SKM-1 (cell line): Measurements from ENCODE around the gene SPIB.
"Not testable (repeated sequence)": the region's sequence is repeated elsewhere in the genome, so short reads cannot be mapped to it uniquely, and the experiment has no call there.

Experiments used
- DNase-seq: peaks from one replicate; lab custom pipeline; 2025; ENCODE audit not compliant: unreplicated experiment; lab: John Stamatoyannopoulos, UW

The SPIB gene

DNA sequence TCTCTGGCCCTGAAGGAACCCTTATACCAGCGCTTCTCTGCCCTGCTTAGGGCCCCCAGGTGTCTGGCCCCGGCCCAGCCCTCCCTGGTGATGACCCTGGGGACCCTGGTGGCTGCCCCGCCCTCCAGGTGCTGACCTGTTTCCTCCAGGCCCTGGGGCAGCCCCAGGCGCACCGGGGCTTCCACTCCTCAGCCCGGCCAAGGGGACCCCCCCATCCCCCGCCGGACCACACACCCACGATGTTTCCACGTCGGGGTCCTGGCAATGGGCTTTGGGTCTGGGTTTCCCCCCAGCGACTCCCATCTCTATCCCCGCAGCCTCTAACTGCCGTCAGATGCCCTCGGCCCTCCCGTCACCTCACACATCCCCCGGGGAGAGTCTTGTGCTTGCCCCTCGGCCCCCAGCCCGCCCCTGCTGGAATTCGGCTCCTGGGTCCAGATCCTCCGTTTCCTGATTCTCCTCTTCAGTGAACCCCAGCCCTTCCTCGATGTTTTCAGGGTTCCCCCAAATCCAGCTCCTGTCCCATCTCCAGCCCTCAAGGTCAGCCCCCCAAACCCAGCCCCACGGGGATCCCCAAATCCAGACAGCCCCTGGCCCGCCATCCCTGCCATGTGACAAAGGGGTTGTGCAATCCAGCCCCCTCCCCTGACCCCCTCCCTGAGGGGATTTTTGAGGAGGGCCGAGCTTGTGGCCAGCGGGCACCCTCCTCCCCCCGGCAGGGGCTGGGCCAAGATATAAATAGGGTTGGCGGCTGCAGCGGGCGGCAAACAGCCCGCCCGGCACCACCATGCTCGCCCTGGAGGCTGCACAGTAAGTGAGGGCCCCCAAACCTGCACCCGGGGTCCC, at the start of gene SPIB:
Gene SPIB (plus strand): TSS at position 763 of the 846 bp plus-strand sequence. CDS start 25 bp downstream, at position 788.
- no peak for DNase-seq

GRCh38 chr19:50371914-50372475, 46.7 kb upstream of the SPIB start:
- peak; percentile 15 for DNase-seq

DNA sequence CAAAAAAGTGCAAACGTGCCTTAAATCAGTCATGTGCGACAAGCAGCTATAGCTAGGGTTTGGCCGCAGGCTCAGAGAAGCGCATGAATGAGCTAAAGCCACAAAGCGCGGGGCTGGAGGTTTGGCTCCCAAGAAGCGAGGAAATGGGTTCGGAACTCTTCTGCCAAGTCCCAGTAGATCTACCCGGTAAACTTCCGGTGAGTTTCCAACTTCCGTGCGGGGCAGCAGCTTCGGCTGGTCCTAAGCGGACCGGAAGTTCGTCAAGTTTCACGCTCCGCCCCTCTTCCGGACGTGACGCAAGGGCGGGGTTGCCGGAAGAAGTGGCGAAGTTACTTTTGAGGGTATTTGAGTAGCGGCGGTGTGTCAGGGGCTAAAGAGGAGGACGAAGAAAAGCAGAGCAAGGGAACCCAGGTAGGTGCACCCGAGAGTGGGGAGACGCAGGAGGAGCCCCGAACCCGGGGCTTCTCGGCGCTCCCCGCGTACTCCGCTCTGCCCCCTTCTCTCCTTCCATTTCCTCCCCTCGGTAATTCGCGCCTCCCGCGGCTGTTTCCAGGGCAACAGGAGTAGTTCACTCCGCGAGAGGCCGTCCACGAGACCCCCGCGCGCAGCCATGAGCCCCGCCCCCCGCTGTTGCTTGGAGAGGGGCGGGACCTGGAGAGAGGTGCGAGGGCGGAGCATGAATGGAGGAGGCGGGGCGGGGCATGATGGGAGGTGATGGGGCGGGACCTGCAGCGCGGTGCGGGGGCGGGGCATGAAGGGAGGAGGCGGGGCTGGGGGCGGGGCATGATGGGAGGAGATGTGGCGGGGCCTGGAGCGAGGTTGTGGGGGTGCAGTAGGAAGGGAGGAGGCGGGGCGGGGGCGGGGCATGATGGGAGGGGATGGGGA, 42.3 kb upstream of the SPIB start, which contains the start of gene NR1H2:
Gene NR1H2 (plus strand): TSS at position 292 of the 885 bp plus-strand sequence. CDS start 1,149 bp downstream, outside the sequence.
- peak; percentile 71 for DNase-seq

DNA sequence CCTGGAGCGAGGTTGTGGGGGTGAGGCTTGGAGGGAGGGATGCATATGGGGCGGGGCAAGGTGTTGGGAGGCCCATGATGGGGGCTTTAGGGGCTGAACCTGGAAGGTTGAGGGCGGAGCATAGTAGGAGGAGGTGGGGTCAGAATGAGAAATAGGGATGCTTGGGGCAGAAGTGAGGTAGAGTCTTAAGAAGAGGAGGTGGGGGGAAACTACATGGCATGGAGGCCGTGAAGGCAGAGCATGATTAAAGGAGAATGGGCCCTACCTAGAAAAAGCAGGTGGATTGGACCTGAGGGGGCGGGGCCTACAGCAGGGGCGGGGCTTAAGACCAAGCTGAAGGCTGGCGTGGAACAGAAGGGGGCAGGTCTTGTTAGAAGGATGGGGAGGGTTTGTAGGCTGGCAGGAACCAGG, 41.7 kb upstream of the SPIB start:
- DNase-seq, result no peak

- DNase-seq, result no peak
Observed at GRCh38 chr19:50377517-50377916, 41.2 kb upstream of the SPIB start.

- no peak for DNase-seq
Observed at GRCh38 chr19:50378169-50378862, 40.4 kb upstream of the SPIB start.

DNA sequence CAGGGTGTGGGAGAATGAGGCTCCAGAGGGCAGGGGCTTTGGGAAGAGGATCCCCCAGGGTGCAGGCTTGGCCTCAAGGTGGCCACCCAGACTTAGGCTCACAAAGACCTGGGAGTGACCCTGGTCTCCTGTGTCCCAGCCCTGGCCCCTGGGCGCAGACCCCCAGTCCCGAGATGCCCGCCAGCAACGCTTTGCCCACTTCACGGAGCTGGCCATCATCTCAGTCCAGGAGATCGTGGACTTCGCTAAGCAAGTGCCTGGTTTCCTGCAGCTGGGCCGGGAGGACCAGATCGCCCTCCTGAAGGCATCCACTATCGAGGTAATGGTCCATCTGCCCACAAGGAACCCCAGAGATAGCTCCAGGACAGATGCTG, 39.9 kb upstream of the SPIB start:
- no peak for DNase-seq

DNA sequence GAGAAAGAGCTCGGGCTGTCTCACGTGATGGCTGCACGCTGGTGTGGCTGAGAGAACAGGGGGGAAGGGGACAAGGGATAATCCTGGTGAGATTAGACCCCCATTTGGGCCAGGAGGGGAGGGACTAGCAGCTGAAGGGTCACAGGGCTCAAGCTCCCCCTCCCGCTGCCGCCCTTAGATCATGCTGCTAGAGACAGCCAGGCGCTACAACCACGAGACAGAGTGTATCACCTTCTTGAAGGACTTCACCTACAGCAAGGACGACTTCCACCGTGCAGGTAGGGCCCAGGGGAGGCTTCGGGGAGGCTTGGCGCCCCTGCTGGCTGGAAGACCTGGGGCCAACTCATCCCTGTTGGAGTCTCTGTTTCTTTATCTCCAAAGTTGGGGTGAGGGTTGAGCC, 39.1 kb upstream of the SPIB start:
- no peak for DNase-seq

DNA sequence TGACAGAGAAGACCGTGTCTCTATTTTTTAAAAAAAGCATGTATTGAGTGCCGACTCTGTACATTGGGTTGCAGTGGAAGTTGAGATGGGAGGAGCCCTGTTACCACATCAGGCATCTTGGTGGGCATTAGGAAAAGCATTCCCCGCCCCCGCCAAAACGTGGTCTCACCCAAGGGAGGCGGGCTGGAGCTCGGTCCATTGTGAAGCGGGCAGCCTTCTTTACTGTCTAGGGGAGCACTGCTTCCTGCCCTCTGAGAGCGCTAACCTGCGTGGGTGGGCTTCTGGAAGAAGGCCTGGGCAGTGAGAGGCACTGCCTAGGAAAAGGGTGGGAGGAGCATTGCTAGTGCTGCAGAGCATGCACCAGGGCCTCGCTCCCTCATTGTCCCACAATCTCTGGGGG, 38.6 kb upstream of the SPIB start:
- DNase-seq, result no peak

GRCh38 chr19:50380751-50381151, 38.0 kb upstream of the SPIB start:
- no peak for DNase-seq

DNA sequence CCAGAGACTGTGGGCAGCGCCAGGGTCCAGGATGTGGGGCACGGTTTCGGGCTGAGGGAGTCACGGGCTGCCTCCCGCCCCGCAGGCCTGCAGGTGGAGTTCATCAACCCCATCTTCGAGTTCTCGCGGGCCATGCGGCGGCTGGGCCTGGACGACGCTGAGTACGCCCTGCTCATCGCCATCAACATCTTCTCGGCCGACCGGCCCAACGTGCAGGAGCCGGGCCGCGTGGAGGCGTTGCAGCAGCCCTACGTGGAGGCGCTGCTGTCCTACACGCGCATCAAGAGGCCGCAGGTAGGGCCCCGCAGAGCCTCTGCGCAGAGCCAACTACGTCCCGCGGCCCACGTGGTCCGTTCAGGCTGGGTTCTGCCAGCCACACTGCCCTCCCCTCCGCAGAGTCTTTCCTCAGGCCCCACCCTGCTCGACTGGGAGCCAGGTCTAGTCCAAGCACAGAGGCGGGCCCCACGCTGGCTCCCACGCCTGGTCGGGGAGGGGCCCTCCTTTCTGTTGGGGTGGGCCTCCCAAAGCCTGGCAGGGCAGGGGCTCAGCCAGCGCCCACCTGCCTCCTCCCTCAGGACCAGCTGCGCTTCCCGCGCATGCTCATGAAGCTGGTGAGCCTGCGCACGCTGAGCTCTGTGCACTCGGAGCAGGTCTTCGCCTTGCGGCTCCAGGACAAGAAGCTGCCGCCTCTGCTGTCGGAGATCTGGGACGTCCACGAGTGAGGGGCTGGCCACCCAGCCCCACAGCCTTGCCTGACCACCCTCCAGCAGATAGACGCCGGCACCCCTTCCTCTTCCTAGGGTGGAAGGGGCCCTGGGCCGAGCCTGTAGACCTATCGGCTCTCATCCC, 36.6 kb upstream of the SPIB start:
- DNase-seq, result no peak

GRCh38 chr19:50383001-50383851, 35.5 kb upstream of the SPIB start:
- DNase-seq, result no peak

DNA sequence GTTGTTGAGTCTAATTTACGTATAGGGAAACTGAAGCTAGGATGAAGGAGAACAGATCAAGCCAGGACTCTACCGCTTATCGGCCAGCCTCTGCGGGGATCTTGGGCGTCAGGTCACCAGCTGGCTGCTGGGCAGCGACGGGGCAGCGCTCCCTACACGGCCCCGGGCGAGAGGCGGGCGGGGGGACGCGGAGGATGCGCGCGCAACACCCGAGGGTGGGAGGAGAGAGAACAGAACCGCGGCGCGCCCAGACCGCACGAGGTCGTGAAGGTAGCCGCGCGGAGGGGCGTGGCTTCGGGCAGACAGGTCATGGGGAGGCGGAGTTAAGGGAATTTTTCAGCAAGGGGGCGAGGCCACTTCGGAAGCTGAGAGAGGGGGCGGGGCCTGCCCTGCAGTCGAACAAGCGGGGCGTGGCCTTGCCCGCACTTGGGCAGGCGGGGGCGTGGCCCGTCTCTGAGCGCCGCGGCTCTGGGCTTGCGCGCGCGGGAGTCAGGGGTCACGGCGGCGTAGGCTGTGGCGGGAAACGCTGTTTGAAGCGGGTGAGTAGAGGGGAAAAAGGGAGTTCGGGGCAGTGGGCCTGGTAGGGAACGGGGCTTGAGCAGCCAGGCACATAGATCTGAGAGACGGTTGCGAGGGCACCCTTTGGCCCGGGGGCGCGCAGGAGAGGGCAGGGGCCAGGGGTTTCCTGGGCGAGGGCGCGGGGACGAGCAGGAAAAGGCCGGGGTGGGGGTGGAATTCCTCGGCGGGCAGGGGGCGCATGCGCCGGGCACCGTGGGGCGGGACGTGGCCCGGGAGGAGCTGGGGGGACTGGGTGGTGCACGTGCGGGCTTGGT, 34.7 kb upstream of the SPIB start, which contains the start of gene POLD1:
Gene POLD1 (plus strand): TSS at position 496 of the 833 bp plus-strand sequence. CDS start 14,505 bp downstream, outside the sequence.
- peak; percentile 86 for DNase-seq

DNA sequence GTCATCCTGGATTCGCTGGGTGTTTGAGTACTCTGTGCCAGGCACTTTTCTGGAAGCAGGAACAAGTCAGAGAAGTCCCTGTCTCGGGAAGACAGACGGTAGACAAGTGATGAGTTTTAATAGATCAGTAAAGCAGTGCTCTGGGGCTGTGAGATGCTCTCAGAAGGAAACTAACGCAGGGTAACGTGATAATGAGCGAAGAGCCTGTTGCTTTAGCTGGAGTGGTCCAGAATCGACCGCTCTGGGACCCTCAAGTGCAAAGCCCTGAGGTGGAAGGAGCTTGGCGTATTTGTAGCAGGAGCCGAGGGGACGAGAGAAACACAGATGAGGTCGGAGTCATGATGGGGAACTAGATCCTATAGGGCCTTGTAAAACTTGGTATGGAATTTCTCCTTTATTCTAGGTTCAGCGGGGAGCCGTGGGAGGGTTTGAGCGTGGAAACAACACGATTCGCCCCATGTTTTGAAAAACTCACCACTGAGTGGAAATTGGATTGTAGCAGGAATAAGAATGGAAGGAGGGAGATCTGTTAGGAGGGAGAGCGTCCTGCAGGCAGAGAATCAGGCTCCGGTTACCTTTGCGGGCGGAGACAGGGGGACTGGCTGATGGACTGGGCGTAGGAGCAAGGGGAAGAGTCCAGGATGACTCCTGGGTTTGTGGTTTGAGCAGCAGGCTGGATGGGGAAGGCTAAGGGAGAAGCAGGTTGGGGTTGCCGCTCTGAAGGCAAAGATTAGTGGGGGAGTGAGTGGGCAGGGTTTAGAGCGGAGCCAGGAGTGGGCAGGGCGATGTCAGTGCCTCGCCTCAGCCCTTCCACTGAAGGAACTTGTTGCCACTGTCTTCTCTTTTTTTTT, 33.8 kb upstream of the SPIB start:
- no peak for DNase-seq

DNA sequence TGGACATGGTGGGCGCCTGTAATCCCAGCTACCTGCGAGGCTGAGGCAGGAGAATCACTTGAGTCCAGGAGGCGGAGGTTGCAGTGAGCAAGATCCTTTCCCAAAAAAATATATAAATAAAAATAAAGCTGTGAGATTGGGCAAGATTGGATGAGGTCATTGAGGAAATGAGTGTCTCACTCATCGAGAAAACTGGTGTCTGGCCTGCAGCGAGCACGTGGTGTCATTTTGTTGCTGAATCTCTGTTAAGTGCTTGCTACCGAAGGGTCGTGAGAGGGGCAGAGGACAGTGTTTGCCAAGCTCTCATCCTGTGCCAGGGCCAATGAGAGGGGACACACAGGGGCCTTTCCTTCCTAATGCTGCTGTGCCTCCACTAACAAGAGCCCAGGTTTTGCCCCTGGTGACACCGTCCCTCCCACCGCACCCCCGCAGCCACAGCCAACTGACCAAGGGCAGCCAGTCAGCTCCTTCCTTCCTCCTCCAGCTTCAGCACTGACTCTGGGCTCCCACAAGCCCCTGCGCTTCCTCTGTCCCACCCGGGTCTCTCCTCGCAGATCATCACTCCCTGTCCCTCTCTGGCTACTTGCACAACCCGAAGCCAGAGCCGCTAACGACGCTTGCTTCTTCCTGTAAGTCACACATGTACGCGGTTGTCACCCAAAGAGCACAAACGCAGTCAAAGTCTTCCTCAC, 31.4 kb upstream of the SPIB start:
- DNase-seq, result no peak

GRCh38 chr19:50387868-50388245, 30.9 kb upstream of the SPIB start:
- no peak for DNase-seq

- not testable (repeated sequence) for DNase-seq
Observed at GRCh38 chr19:50390295-50390694, 28.4 kb upstream of the SPIB start.
